ENCODE measurements around the gene ELFN1.

The ELFN1 gene

DNA sequence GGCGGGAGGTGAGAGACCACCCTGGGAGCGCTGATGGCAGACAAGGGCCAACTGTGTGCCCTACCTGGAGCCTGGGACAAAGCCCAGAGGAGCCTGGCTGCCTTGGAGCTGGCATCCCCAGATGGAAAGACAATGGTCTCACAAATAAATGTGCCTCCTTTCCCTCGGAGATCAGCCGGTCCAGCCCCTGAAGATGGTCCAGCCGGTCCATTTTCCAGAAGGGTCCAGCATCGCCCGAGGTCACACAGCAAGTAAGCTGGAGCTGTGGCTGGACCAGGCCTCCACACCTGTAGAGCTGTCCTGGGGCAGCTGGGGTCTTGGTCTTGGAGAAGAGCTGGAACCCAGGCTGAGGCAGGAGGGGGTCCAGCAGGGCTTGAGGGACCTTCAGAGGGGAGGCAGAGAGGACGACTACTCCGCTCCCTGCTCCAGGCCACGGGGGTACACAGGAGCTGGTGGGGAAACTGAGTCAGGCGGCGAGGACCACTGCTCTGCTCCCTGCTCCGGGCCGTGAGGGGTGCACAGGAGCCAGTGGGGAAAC is 3.6 kb downstream of the ELFN1 start:
- H3K27me3 ChIP-seq (ENCODE audit: insufficient read depth, poor library complexity, severe bottlenecking), result peaks cover 23% of the 10 kb centered on the region
- no peak overlapping the region for H3K4me3 ChIP-seq (replicated peaks; ENCODE audit: insufficient read depth, low read length)
- no peak overlapping the region for H3K27ac ChIP-seq (replicated peaks)
- no peak for DNase-seq (ENCODE audit: low read depth in 1 of 2, low spot score in 1 of 2)
- TF ChIP-seq SPI1 (IDR thresholded peaks at IDR 0.05; ENCODE audit: borderline replicate concordance, low read depth) (no peak), POLR2AphosphoS5 (IDR thresholded peaks at IDR 0.05; ENCODE audit: low read depth) (no peak), GABPA (IDR thresholded peaks at IDR 0.05; ENCODE audit: low read depth) (no peak)
- TF ChIP-seq, protein P1, sequence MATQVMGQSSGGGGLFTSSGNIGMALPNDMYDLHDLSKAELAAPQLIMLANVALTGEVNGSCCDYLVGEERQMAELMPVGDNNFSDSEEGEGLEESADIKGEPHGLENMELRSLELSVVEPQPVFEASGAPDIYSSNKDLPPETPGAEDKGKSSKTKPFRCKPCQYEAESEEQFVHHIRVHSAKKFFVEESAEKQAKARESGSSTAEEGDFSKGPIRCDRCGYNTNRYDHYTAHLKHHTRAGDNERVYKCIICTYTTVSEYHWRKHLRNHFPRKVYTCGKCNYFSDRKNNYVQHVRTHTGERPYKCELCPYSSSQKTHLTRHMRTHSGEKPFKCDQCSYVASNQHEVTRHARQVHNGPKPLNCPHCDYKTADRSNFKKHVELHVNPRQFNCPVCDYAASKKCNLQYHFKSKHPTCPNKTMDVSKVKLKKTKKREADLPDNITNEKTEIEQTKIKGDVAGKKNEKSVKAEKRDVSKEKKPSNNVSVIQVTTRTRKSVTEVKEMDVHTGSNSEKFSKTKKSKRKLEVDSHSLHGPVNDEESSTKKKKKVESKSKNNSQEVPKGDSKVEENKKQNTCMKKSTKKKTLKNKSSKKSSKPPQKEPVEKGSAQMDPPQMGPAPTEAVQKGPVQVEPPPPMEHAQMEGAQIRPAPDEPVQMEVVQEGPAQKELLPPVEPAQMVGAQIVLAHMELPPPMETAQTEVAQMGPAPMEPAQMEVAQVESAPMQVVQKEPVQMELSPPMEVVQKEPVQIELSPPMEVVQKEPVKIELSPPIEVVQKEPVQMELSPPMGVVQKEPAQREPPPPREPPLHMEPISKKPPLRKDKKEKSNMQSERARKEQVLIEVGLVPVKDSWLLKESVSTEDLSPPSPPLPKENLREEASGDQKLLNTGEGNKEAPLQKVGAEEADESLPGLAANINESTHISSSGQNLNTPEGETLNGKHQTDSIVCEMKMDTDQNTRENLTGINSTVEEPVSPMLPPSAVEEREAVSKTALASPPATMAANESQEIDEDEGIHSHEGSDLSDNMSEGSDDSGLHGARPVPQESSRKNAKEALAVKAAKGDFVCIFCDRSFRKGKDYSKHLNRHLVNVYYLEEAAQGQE (IDR thresholded peaks at IDR 0.05; ENCODE audit: insufficient replicate concordance, low read depth), result no peak
- TF ChIP-seq, protein P2, sequence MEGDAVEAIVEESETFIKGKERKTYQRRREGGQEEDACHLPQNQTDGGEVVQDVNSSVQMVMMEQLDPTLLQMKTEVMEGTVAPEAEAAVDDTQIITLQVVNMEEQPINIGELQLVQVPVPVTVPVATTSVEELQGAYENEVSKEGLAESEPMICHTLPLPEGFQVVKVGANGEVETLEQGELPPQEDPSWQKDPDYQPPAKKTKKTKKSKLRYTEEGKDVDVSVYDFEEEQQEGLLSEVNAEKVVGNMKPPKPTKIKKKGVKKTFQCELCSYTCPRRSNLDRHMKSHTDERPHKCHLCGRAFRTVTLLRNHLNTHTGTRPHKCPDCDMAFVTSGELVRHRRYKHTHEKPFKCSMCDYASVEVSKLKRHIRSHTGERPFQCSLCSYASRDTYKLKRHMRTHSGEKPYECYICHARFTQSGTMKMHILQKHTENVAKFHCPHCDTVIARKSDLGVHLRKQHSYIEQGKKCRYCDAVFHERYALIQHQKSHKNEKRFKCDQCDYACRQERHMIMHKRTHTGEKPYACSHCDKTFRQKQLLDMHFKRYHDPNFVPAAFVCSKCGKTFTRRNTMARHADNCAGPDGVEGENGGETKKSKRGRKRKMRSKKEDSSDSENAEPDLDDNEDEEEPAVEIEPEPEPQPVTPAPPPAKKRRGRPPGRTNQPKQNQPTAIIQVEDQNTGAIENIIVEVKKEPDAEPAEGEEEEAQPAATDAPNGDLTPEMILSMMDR (IDR thresholded peaks at IDR 0.05; ENCODE audit: insufficient read depth, low read length), result no peak

DNA sequence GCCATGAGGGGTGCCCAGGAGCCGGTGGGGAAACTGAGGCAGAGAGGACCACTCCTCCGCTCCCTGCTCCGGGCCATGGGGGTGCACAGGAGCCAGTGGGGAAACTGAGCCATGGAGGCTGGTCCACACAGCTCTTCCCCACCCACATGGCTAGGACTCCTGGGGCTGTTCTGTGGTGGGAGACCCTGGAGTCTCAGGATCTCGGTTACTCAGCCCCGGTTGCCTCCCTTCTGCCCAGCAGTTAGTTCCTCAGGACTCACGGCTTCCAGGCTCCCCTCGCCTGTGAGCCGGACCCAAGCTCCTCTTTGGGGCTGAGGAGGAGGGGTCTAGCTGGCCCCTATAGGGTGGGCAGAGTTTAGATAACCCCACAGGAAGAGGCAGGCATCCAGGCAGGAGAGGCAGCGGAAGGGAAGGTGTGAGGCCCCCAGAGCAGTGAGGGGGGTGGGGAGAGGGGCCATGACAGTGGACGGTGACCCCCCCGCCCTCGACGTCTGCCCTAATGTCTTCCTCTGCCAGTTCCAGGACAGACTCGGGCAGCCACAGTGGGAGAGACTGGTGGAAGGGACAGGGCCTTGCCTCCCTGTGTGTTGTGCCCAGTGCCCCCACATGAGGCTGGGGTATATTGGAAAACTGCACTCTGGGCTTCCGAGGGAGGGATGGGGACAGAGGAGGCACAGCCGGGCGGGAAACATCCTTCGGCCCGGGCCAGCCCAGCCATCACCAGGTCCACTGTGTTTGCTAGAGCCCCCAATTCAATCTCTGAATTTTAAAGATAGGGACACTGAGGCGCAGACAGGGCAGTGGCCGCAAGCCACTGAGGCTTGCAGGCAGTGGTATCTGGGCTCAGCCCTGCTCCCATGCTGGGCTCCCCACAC is 4.3 kb downstream of the ELFN1 start:
- TF ChIP-seq, protein P1 (IDR thresholded peaks at IDR 0.05; ENCODE audit: insufficient replicate concordance, low read depth), result no peak
- TF ChIP-seq POLR2AphosphoS5 (IDR thresholded peaks at IDR 0.05; ENCODE audit: low read depth) (no peak), SPI1 (IDR thresholded peaks at IDR 0.05; ENCODE audit: borderline replicate concordance, low read depth) (no peak), GABPA (IDR thresholded peaks at IDR 0.05; ENCODE audit: low read depth) (no peak)
- TF ChIP-seq, protein P2 (IDR thresholded peaks at IDR 0.05; ENCODE audit: insufficient read depth, low read length), result no peak
- H3K4me3 ChIP-seq (replicated peaks; ENCODE audit: insufficient read depth, low read length), result no peak overlapping the region
- H3K27me3 ChIP-seq (ENCODE audit: insufficient read depth, poor library complexity, severe bottlenecking), result peaks cover 17% of the 10 kb centered on the region
- DNase-seq (ENCODE audit: low read depth in 1 of 2, low spot score in 1 of 2), result no peak
- no peak overlapping the region for H3K27ac ChIP-seq (replicated peaks)

DNA sequence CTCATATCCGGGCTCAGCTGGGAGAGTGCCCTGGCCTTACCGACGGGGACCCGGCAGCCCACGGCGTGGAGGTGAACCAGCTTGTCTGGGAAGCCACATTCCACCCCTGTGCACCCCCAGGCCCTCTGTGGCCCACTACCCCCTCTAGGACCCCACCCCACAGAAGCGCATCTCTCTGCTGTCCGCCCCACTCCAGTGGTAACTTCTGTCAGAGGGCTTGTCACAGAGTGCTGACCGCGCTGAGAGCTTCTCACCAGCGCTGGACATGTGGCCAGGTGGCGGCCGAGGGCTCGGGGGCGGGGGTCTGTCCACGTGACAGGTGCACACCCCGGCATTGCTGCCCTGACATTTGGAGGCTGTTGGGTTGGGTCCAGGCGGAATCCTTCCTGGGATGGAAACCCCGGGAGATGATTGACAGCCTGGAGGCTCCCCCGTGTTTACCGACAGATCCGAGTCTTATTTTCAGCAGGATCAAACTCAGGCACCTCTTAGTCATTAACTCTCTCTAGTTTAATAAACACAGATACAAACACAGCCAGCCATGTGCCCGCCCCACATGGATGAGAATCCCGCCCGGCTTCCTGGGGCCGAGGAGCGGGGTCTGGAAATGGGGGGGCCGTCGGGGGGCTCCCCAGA is 5.1 kb downstream of the ELFN1 start:
- H3K4me3 ChIP-seq (replicated peaks; ENCODE audit: insufficient read depth, low read length), result no peak overlapping the region
- no peak for DNase-seq (ENCODE audit: low read depth in 1 of 2, low spot score in 1 of 2)
- no peak for TF ChIP-seq POLR2AphosphoS5 (IDR thresholded peaks at IDR 0.05; ENCODE audit: low read depth)
- TF ChIP-seq, protein P2 (IDR thresholded peaks at IDR 0.05; ENCODE audit: insufficient read depth, low read length), result no peak
- no peak for TF ChIP-seq SPI1 (IDR thresholded peaks at IDR 0.05; ENCODE audit: borderline replicate concordance, low read depth)
- TF ChIP-seq GABPA (IDR thresholded peaks at IDR 0.05; ENCODE audit: low read depth), result no peak
- TF ChIP-seq, protein P1 (IDR thresholded peaks at IDR 0.05; ENCODE audit: insufficient replicate concordance, low read depth), result no peak

More for the DNA sequence above, 5.1 kb downstream of the ELFN1 start:
- no peak overlapping the region for H3K27ac ChIP-seq (replicated peaks)
- H3K27me3 ChIP-seq (ENCODE audit: insufficient read depth, poor library complexity, severe bottlenecking), result peaks cover 15% of the 10 kb centered on the region
